Measurements from ENCODE around the gene COPG1. TPM values are rescaled to one million over a fixed set of nuclear protein-coding genes. Genes with fewer than 3 reads are reported as not detected.

The COPG1 gene
- total RNA-seq, 3 donors from 2014 or later (not counting 1 experiment from before 2014, with no cell fraction given), result 127 to 141 (median 135) TPM

DNA sequence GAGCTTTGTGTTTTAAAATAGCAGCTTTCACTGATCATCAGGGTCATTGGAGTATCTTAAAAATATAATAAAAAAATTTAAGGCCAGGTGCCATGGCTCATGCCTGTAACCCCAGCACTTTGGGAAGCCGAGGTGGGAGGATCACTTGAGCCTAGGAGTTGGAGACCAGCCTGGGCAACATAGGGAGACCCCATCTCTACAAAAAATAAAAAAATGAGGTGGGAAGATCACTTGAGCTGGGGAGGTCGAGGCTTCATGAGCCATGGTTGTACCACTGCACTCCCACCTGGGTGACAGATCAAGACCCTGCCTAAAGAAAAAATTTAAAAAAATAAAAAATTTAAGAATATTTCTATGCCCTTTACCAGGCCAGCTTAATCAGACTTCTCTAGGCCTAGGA lies 30.8 kb downstream of the COPG1 start:
- Histone ChIP-seq H3K27me3 (ENCODE audit: control insufficient read depth, insufficient read depth, low read length) (no peaks in the 10 kb centered on the region), H3K4me1 (ENCODE audit: control insufficient read depth, insufficient read depth, low read length) (peaks cover 37% of the 10 kb centered on the region), H3K4me3 (ENCODE audit: low read length) (peak overlapping the region; percentile 97), H3K9me3 (ENCODE audit: control insufficient read depth, insufficient read depth, low read length) (no peaks in the 10 kb centered on the region), H3K36me3 (ENCODE audit: control insufficient read depth, insufficient read depth, low read length) (peaks cover 18% of the 10 kb centered on the region), H3K27ac (ENCODE audit: low read length) (peak overlapping the region; percentile 89)
- Mint-ChIP-seq H3K36me3 (peaks cover 13% of the 10 kb centered on the region), H3K4me3 (peak overlapping the region; percentile 93), H3K9me3 (no peaks in the 10 kb centered on the region), H3K4me1 (peaks cover 27 to 30% of the 10 kb centered on the region in 2 donors), H3K27ac (peak overlapping the region; percentile 92 to 95), H3K27me3 (ENCODE audit: low read depth in 2 of 2) (no peaks in the 10 kb centered on the region)
- TF ChIP-seq CTCF (IDR thresholded peaks at IDR 0.05), result no peak
- no peak for DNase-seq
- WGBS (ENCODE audit: insufficient coverage), result 100% methylated on average over 2 of the region's 2 CpGs
- intact Hi-C loops (cut with micrococcal nuclease), result no loop called here
- no peak for ATAC-seq

DNA sequence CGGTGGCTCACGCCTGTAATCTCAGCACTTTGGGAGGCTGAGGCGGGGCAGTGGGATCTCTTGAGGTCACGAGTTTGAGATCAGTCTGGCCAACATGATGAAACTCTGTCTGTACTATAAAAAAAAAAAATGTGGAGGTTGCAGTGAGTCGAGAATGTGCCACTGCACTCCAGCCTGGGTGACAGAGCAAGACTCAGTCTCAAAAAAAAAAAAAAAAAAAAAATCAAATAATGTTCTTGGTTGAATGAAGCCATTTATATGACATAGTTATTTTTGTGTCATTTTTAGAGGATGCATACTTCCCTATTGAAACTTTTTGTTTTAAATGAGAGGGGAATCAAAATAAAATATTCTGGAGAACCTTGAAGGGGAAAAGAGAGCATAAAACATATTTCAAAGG lies 32.3 kb downstream of the COPG1 start:
- 81% methylated on average over 5 of the region's 5 CpGs for WGBS (ENCODE audit: insufficient coverage)
- Histone ChIP-seq H3K9me3 (ENCODE audit: control insufficient read depth, insufficient read depth, low read length) (no peaks in the 10 kb centered on the region), H3K27ac (ENCODE audit: low read length) (no peak overlapping the region), H3K4me1 (ENCODE audit: control insufficient read depth, insufficient read depth, low read length) (peaks cover 37% of the 10 kb centered on the region), H3K4me3 (ENCODE audit: low read length) (no peak overlapping the region), H3K27me3 (ENCODE audit: control insufficient read depth, insufficient read depth, low read length) (no peaks in the 10 kb centered on the region), H3K36me3 (ENCODE audit: control insufficient read depth, insufficient read depth, low read length) (peaks cover 6% of the 10 kb centered on the region)
- intact Hi-C loops (cut with micrococcal nuclease), result no loop called here
- Mint-ChIP-seq H3K4me3 (no peak overlapping the region), H3K4me1 (peaks cover 27 to 30% of the 10 kb centered on the region in 2 donors), H3K36me3 (no peaks in the 10 kb centered on the region), H3K27me3 (ENCODE audit: low read depth in 2 of 2) (no peaks in the 10 kb centered on the region), H3K27ac (peak overlapping the region; percentile 57 to 70), H3K9me3 (no peaks in the 10 kb centered on the region)
- no peak for TF ChIP-seq CTCF (IDR thresholded peaks at IDR 0.05)
- ATAC-seq (no peak), DNase-seq (no peak)

DNA sequence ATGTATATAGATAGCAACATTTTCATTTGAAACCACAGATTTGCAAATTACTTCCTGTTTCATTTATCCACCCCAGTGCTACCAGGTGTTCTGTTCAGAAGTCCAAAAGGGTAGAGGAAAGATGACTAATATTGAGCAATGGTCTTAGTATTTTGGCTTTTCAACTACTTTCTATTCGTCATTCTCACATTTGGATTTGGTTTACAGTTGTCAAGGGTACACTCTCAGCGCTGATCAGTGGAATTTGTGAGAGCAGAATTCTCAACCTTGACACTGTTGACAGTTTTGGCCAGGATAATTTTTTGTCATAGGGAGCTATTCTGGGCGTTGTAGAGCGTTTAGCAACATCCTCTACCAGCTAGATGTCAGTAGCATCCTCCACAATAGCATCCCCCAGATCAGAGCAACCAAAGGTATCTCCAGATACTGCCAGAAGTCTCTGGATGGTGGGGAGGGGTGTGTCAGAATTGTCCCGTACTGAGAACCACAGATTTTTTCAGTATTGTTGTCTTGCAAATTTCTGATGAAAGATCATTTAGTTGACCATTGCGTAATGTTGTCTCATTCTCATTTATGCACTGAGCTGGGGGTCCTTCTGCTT lies 33.4 kb downstream of the COPG1 start:
- no peaks in the 10 kb centered on the region for H3K9me3 ChIP-seq (ENCODE audit: control insufficient read depth, insufficient read depth, low read length)
- intact Hi-C loops (cut with micrococcal nuclease), result no loop called here
- H3K4me1 Mint-ChIP-seq, result peaks cover 27 to 30% of the 10 kb centered on the region in 2 donors
- H3K36me3 Mint-ChIP-seq, result no peaks in the 10 kb centered on the region
- H3K27ac Mint-ChIP-seq, result peak overlapping the region; percentile 35 to 70
- H3K27me3 Mint-ChIP-seq (ENCODE audit: low read depth in 2 of 2), result no peaks in the 10 kb centered on the region
- H3K4me1 ChIP-seq (ENCODE audit: control insufficient read depth, insufficient read depth, low read length), result peaks cover 34% of the 10 kb centered on the region
- ATAC-seq (no peak), DNase-seq (peak in 1 of 2 donors; percentile 48)
- no peak overlapping the region for H3K4me3 ChIP-seq (ENCODE audit: low read length)
- H3K27me3 ChIP-seq (ENCODE audit: control insufficient read depth, insufficient read depth, low read length), result no peaks in the 10 kb centered on the region
- H3K4me3 Mint-ChIP-seq, result no peak overlapping the region
- 60% methylated on average over 4 of the region's 6 CpGs for WGBS (ENCODE audit: insufficient coverage)
- H3K9me3 Mint-ChIP-seq, result no peaks in the 10 kb centered on the region
- TF ChIP-seq CTCF (IDR thresholded peaks at IDR 0.05), result no peak
- peaks cover 3% of the 10 kb centered on the region for H3K36me3 ChIP-seq (ENCODE audit: control insufficient read depth, insufficient read depth, low read length)
- peak overlapping the region; percentile 12 for H3K27ac ChIP-seq (ENCODE audit: low read length)

DNA sequence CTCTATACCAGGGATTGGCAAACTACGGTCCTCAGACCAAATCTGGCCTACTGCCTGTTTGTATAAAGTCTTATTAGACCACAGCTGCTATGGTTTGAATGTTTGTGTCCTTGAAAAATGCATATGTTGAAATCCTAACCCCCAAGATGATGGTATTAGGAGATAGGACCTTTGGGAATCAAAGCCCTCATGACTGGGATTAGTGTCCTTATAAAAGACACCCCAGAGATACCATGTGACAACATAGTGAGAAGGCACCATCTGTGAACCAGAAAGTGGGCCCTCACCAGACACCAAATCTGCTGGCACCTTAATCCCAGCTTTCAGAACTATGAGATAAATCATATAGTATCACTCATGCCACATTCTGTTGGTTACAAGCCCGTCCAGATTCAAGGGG lies 36.7 kb downstream of the COPG1 start:
- no peak for TF ChIP-seq CTCF (IDR thresholded peaks at IDR 0.05)
- Mint-ChIP-seq H3K9me3 (no peaks in the 10 kb centered on the region), H3K4me3 (no peak overlapping the region), H3K27me3 (ENCODE audit: low read depth in 2 of 2) (no peaks in the 10 kb centered on the region), H3K27ac (no peak overlapping the region), H3K4me1 (peaks cover 10 to 13% of the 10 kb centered on the region in 2 donors), H3K36me3 (no peaks in the 10 kb centered on the region)
- WGBS (ENCODE audit: insufficient coverage), result 96% methylated on average over 2 of the region's 2 CpGs
- Histone ChIP-seq H3K9me3 (ENCODE audit: control insufficient read depth, insufficient read depth, low read length) (no peaks in the 10 kb centered on the region), H3K36me3 (ENCODE audit: control insufficient read depth, insufficient read depth, low read length) (peaks cover 24% of the 10 kb centered on the region), H3K27me3 (ENCODE audit: control insufficient read depth, insufficient read depth, low read length) (no peaks in the 10 kb centered on the region), H3K27ac (ENCODE audit: low read length) (no peak overlapping the region), H3K4me3 (ENCODE audit: low read length) (no peak overlapping the region), H3K4me1 (ENCODE audit: control insufficient read depth, insufficient read depth, low read length) (peaks cover 12% of the 10 kb centered on the region)
- ATAC-seq (no peak), DNase-seq (no peak)
- intact Hi-C loops (cut with micrococcal nuclease), result no loop called here
